Measurements from ENCODE around the gene GDPGP1. TPM values are rescaled to one million over a fixed set of nuclear protein-coding genes. Genes with fewer than 3 reads are reported as not detected.
A peak's percentile ranks its signal among the peaks of the same experiment; 100 is the strongest.

Gene GDPGP1
- total and polyA plus RNA-seq, 11 donors: 4.8 to 18.9 (median 12.3) TPM

GRCh38 chr15:90191344-90191687, 42.7 kb upstream of the GDPGP1 start:
- intact Hi-C loops (cut with DNase I): no loop called here
- Histone ChIP-seq H3K9me3 (no peaks in the 10 kb centered on the region), H3K4me3 (no peak overlapping the region), H3K36me3 (peaks cover 0 to 4% (median 0%) of the 10 kb centered on the region in 9 donors), H3K4me1 (peaks cover 7 to 72% (median 25%) of the 10 kb centered on the region in 12 donors), H3K27ac (peak overlapping the region in 9 of 12 donors; percentile 38 to 98 (median 65)), H3K27me3 (no peaks in the 10 kb centered on the region)
- DNase-seq (no peak), ATAC-seq (no peak)
- WGBS, 4 donors: 54 to 75% (median 72%) methylated on average over 2 to 3 of the region's 3 CpGs
- no peak for TF ChIP-seq POLR2A (IDR thresholded peaks at IDR 0.05)
- no peak for TF ChIP-seq CTCF (IDR thresholded peaks at IDR 0.05)

GRCh38 chr15:90191794-90192509, 42.1 kb upstream of the GDPGP1 start:
- peak overlapping the region in 10 of 12 donors; percentile 28 to 98 (median 64) for H3K27ac ChIP-seq
- 19 to 30% (median 26%) methylated on average over 6 to 7 of the region's 7 CpGs for WGBS, 4 donors

GRCh38 chr15:90192961-90193786, 40.8 kb upstream of the GDPGP1 start:
- H3K27ac ChIP-seq: peak overlapping the region in 10 of 12 donors; percentile 28 to 98 (median 60)
- ATAC-seq (peak in 3 of 4 donors; percentile 27 to 40 (median 39)), DNase-seq (no peak)
- H3K9me3 ChIP-seq: no peaks in the 10 kb centered on the region
- H3K4me1 ChIP-seq: peaks cover 7 to 54% (median 25%) of the 10 kb centered on the region in 12 donors
- TF ChIP-seq POLR2A (IDR thresholded peaks at IDR 0.05) (no peak), CTCF (IDR thresholded peaks at IDR 0.05) (no peak)
- intact Hi-C loops (cut with DNase I): no loop called here
- H3K4me3 ChIP-seq: no peak overlapping the region
- H3K27me3 ChIP-seq: no peaks in the 10 kb centered on the region
- WGBS, 4 donors: 50 to 59% (median 53%) methylated on average over 15 to 16 of the region's 16 CpGs
- peaks cover 0 to 4% (median 0%) of the 10 kb centered on the region in 9 donors for H3K36me3 ChIP-seq

More at GRCh38 chr15:90191794-90192509, 42.1 kb upstream of the GDPGP1 start:
- intact Hi-C loops (cut with DNase I): no loop called here
- no peaks in the 10 kb centered on the region for H3K9me3 ChIP-seq
- peaks cover 7 to 66% (median 25%) of the 10 kb centered on the region in 12 donors for H3K4me1 ChIP-seq
- ATAC-seq: peak; percentile 81 to 87 (median 84)
- no peaks in the 10 kb centered on the region for H3K27me3 ChIP-seq
- DNase-seq: peak; percentile 67 to 88 (median 81)
- peaks cover 0 to 4% (median 0%) of the 10 kb centered on the region in 9 donors for H3K36me3 ChIP-seq
- H3K4me3 ChIP-seq: peak overlapping the region in 1 of 12 donors; percentile 2
- TF ChIP-seq POLR2A (IDR thresholded peaks at IDR 0.05): no peak
- no peak for TF ChIP-seq CTCF (IDR thresholded peaks at IDR 0.05)

GRCh38 chr15:90194655-90195054, 39.4 kb upstream of the GDPGP1 start:
- H3K4me1 ChIP-seq: peaks cover 7 to 41% (median 25%) of the 10 kb centered on the region in 12 donors
- H3K9me3 ChIP-seq: no peaks in the 10 kb centered on the region
- 82 to 94% (median 90%) methylated on average over 2 of the region's 2 CpGs for WGBS, 4 donors
- ATAC-seq: no peak
- peak overlapping the region in 1 of 12 donors; percentile 98 for H3K27ac ChIP-seq
- peaks cover 0 to 4% (median 0%) of the 10 kb centered on the region in 9 donors for H3K36me3 ChIP-seq
- intact Hi-C loops (cut with DNase I): no loop called here
- TF ChIP-seq POLR2A (IDR thresholded peaks at IDR 0.05): no peak
- TF ChIP-seq CTCF (IDR thresholded peaks at IDR 0.05): no peak
- DNase-seq: no peak
- no peak overlapping the region for H3K4me3 ChIP-seq
- H3K27me3 ChIP-seq: no peaks in the 10 kb centered on the region
